Renal pelvis (tissue), 4 donors: ENCODE data around the gene FNIP1. TPM values are rescaled to one million over a fixed set of nuclear protein-coding genes. Genes with fewer than 3 reads are reported as not detected.
"Not testable (repeated sequence)": the region's sequence is repeated elsewhere in the genome, so short reads cannot be mapped to it uniquely, and the experiment has no call there.

Source experiments
- DNase-seq: peaks from one replicate; pipeline ENCODE4 v3.0.0-alpha.2; 2013
- polyA plus RNA-seq, 3 donors: library from polyadenylated mRNA; unstranded; fragments of 120-200 nt; gene quantifications; one replicate each; pipeline ENCODE4 v1.2.1, GENCODE V29; 2013; ENCODE audit not compliant: insufficient read length in 3 of 3

Gene FNIP1
- polyA plus RNA-seq, 3 donors, result 12.8 to 19.0 (median 16.8) TPM

DNA sequence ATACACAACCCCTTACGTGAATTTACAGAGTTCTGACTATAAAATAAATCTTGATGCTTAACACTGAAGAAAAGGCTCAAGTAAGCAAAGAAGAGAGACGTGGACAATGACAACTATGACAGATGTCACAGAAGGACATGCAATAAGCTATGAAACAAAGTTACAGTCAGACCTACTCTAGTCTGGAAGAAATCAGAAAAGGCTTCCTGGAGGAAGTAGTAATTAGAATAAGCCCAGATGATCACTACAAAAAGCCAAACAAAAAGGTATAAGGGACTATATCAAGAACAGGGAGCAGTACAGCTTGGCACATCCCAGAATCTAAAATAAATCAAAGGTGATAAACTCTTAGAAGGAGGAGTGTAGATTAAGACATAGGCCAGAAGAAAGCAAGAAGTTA is 6.3 kb downstream of the FNIP1 start:
- no peak for DNase-seq

DNA sequence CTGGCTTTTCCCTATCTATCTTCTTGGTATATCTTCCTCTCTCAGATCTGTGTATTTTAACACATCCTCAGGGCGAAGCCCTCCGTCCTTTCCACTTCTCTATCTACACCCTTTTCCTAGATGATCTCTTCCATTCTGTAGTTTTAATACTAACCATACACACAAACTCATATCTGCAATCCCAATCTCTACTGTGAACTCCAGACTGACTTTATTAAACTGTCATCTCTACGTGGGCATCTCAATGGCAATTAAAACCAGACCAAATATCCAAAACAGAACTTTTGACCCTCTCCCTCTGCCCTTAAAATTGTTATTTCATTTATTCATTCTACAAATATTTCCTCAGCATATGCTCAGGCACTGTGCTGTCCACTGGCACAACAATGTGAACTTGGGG is 7.1 kb downstream of the FNIP1 start:
- no peak for DNase-seq

DNA sequence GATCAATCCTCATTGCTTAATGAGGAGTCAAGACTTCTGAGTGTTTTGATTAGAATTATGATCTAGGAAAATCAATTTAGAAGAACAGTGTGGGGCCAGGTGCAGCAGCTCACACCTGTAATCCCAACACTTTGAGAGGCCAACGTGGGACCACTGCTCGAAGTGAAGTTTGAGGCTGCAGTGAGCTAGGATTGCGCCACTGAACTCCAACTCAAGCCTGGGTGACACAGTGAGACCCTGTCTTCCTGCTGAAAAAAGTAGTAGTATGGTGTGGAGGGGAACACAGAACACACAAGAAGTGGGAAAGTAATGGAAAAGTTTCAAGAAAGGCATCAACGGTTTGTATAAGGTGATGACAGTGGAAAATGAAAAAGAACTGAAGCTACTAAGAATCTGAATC is 9.1 kb downstream of the FNIP1 start:
- DNase-seq, result no peak

DNA sequence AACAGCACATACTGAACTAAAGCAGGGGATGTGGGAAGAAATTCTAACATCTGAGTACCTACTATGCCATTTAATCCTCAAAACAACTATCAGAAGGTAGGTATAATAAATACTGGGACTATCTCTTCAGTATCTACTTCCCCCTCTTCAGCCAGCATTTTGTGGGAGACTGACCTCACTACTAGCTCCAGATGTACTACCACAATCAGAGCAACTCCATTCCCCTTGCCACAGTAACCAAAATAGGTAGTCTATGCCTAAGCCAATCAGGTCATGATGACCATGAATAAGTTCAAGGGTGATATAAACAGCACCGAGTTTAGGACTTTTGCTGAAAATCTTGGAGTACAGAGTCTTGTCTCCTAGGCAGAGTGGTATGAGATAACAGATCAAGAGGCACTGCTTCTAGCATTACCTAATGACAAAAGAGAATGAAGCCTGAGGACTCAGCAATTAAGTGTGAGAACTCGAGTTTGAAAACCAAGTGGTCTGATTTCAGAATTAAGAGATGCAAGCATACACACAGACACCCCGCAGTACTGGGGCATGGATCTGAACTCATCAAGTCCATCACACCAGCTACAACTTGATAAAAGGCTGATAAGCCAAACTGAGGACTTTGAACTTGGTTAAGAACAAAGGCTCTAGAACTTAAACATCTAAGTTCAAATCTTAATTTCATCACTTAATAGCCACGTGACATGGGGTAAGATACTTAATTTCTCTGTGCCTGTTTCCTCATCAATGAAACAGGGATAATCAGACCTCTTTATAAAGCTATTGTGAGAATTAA is 9.7 kb downstream of the FNIP1 start:
- no peak for DNase-seq

DNA sequence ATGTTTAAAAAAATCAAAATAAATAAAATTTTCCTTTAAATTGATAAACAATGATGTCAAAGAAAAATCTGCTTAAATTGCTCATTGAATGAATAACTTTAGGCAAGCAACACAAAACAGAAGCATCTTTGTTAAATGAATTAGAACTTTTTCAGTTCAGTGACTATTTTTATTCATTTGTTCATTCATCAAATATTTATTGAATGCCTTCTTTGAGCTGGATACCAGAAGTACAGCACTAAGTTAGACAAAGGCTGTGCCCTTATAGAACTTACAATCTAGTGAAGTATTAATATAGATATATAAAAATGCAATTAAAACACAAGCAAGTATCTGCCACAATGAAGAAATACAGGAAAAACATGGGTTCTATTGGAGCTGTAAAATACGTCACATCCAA is 10.8 kb downstream of the FNIP1 start:
- no peak for DNase-seq

DNA sequence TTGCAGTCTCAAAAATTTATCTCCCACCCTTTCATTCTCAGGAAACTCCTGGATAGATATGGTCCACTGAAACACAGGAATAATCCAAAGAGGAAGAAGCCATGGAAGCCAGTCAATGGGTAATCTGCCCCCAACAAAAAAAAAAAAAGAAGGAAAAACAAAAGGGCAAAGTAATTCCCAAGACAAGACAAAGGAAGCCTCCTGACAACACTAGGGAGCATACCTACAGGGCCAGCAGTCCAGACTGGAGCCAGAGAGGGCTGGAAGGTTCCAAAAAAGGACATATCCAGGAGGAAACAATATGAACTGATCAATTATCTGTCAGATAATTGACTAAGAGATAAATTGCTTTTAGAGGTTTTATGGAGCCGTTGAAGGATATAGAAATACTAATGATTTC is 12.9 kb downstream of the FNIP1 start:
- no peak for DNase-seq

DNA sequence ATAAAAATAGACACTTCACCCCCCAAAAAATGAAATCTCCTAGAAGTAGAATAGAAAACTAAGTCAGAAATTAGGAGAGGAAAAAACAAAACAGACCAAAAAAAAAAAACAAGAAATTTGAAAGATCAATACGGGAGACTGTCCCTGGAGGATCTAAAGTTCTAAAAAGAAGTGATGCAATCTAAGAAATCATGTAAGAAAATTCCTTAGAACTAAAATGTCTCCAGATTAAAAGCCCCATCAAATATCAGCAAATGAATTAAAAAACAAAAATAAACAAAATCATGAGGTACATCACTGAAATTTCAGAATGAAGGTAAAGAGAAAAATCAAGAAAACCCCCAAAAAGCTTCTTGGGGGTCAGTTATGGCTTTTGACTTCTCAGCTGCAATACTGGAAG is 13.5 kb downstream of the FNIP1 start:
- DNase-seq, result no peak

DNA sequence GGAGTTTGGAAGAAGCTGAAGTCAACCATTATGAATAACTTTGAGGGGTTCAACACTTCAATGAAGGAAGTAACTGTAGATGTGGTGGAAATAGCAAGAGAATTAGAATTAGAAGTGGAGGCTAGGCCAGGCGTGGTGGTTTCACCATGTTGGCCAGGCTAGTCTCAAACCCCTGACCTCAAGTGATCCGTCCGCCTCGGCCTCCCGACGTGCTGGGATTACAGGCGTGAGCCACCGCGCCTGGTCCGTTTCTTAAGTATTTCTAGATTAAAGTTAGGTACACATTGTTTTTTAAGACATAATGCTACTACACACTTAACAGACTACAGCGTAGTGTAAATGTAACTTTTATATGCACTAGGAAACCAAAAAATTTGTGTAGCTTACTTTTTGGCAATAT is 14.1 kb downstream of the FNIP1 start:
- no peak for DNase-seq

DNA sequence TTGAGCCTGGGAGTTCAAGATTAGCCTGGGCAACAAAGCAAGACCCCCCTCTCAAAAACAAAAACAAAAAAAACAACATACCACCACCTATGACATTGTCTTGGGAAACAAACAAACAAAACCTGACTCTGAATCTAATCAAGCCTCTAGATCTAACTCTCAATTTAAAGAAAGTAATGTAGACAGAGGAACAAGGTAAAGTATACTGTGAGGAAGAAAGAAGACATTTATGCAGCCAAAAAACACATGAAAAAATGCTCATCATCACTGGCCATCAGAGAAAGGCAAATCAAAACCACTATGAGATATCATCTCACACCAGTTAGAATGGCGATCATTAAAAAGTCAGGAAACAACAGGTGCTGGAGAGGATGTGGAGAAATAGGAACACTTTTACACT is 18.7 kb downstream of the FNIP1 start:
- not testable (repeated sequence) for DNase-seq

DNA sequence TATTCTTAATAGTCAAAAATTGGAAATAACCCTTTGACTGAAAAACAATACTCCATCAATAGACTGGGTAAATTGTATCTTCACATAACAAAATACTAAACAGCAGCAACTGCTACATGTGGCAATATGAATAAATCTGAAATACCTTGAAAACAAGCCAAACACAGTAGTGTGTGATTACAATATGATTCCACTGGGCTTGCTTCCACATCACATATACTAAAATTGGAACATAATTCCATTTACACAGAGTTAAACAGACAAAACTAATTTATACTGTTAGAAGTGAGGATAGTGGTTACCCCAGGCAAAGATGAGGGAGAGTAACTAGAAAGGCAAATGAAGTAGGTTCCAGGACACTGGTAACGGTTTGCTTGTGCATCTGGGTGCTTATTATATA is 20.4 kb downstream of the FNIP1 start:
- DNase-seq, result no peak

DNA sequence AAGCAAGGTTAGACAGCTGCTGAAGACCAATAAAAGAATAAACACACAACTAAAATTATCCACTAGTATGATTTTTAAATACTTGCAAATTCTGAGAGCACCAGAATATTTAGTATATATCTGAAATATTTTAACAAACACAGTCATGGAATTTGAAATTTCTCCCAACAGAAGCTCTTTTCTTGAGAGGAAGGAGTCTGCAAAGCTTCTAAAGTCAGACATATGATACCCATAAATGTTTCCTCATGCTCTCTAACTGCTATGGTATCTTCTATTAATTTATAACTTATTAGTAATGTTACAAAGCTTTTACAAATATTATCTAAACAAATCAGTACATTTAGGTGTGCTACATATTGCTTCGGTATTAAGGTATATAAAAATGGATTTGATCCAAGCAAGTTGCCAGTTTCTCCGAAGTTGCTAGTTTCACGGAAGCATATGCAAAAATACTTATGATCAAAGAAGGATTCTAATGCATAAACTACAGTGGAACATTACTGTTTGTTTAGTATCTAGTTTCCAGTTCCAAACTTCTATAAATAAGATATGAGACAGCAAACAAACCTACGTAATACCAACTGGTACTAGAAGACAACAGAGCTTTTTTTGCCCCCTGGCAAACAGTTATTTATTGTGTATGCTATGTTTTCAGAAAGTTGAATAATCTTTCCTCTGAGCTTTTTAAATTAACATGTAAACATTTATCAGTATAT is 22.0 kb downstream of the FNIP1 start:
- DNase-seq, result no peak

DNA sequence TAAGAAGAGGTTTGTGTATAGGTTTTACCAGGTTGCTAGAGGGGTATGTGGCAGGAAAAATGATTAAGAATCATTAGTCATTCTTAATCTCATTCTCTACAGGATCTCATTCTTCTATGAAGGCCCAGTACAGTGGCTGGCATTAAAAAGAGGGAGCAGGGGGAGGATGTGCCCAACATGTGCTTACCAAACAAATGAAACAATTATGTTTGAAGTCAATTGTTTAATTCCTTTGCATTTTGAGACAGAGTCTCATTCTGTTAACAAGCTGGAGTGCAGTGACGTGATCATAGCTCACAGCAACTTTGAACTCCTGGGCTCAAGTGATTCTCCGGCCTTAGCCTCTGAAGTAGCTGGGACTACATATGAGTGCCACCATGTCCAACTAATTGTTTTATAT is 23.0 kb downstream of the FNIP1 start:
- DNase-seq, result no peak

DNA sequence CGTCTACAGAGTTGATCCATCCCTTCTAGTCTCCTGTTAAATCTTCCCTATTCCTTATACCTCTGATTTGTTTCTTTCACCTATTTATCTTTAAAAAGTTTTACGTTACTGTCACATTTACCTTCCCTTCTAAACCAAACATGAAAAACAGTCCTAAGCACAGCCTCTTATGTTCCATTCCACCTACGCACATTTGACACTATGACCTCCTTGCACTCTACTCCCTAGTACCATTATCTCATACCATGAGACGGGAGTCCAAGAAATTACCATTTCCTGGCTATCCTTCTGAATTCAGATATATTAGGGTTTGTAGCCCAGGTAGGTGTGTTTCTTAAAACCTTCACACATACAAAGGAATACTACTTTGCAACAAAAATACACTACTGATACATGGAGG is 25.1 kb downstream of the FNIP1 start:
- no peak for DNase-seq

DNA sequence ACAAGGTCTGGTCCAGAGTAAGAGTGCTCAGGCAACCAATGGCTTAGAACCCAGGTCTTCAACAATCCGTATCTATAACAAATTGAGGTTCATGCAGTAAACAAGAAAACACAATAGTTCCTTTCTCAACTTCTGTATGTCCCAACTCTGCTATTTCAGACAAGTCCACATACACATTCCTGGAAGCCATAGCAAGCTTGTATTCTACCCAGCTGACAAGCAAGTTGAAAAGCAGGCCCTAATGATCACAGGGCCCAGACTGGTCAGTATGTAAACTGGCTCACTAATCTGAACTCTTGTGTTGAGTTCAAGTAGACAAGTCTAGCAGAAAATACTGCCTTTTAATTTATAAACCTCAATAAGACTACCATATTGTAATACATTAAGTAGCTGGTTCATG is 26.9 kb downstream of the FNIP1 start:
- no peak for DNase-seq

DNA sequence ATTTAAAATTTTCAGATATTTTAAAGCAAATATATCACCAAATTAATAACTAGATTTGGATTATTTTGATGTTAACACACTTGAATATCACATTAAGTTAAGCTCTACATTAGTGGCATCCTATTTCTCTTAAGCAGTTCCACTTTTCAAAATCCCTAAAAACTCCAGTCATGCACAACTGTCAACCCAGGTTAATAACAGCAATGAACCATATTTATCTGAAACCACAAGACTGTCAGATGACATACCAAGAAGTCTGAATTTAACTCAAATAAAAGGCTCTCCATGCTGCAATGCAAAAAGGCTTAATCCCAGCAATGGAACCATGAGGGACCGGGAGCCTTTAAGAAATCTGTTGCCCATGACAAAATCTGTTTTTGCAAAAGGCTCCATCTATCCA is 27.5 kb downstream of the FNIP1 start:
- DNase-seq, result no peak

DNA sequence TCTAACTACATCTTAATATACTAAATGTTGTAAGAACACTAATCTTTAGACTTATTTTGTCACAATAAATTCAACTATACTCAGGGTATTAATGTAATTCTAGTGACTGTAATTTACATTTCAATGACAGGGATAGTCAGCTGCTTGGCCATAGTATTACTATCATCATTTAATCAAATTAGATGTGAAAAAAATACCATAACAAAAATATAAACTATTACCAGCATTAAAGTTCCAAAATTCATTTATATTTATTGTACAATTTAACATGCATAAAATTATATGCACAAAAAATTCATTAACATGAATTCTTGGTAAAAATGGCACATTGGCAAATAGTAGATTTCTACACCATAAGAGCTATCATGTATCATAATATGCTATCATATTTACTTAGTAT is 28.9 kb downstream of the FNIP1 start:
- no peak for DNase-seq

DNA sequence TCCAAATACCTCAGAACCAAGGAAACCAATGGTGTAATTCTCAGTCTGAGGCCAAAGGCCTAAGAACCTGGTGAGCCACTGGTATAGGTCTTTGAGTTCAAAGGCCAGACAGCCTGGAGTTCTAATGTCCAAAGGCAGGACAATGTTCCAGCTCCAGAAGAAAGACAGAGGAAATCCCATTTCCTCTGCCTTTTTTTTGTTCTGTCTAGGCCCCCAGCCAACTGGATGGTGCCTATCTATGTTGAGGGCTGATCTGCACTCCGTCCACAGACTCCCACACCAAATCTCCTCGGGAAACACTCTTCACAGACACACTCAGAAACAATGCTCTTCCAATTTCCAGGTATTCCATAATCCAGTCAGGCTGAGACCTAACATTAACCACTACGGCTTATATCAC is 30.1 kb downstream of the FNIP1 start:
- no peak for DNase-seq

DNA sequence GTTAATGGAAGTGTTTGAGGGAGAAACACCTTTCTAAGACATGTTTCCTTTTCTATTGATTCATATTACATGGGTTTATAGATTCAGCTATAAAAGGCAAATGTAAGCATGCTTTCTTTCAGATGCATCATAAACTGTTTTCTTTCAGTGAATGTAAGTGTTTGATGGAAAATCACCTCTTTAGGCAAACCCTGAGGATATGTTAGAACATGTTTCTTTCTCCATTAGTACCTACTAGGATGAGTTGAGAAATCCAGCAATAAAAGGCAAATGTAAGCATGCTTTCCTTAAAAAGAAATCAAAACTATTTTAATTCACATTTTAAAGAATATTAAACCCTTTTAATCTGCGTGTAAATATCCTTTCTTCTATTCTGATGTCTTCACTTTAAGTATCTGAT is 31.6 kb downstream of the FNIP1 start:
- DNase-seq, result no peak

DNA sequence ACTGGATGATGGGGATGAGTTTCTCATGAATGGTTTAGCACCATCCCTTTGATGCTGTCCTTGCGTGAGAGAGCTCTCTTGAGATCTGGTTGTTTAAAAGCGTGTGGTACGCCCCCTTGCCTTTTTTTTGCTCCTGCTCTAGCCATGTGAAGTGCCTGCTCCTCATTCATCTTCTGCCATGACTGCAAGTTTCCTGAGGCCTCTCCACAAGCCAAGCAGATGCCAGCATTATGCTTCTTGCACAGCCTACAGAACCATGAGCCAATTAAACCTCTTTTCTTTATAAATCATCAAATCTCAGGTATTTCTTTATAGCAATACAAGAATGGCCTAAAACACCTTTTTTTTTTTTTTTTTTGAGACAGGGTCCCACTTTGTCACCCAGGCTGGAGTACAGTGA is 32.8 kb downstream of the FNIP1 start:
- DNase-seq, result no peak

DNA sequence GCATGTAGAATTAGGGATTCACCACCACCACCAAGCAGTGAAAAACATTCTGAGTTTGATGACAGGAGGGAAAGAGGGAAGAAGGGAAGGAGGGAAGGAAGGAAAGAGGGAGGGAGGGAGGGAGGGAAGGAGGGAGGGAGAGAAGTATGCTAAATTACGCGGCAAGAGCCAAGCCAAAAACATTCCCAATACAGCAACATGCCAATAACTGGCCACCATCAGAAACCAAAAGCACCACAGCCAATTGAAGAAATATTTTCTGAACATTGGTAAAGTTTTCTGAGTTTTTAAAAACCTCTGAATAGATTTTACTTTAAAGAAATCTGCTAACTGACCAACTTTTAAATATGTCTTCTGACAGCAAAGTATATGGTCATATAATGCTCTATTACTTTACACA is 36.0 kb downstream of the FNIP1 start:
- no peak for DNase-seq

DNA sequence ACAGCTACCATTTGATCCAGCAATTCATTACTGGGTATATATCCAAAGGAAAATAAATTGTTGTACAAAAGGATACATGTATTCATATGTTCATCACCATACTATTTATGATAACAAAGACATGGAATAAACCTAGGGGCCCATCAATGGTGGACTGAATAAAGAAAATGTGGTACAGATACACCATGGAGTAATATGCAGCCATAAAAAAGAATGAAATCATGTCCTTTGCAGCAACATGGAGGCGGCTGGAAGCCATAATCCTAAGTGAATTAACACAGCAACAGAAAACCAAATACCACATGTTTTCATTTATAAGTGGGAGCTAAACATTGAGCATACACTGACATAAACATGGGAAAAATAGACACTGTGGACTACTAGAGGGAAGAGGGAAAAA is 37.1 kb downstream of the FNIP1 start:
- no peak for DNase-seq

DNA sequence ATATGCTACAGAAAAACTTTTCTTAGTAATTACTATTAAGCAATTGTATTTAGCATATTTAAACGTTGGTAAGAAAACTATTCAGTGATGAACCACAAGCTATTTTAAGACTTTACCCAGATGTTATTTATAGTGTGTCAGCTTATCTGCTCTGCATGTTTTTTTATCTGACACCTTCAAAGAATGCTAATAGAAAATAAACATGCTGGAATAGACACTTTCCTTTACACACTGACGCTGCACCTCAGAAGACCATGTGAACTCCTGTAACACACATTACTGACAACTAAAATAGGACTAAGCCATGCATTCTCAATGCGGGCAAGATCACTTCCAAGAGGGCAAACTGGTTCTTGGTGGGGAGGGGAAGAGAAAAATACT is 38.3 kb downstream of the FNIP1 start:
- no peak for DNase-seq

DNA sequence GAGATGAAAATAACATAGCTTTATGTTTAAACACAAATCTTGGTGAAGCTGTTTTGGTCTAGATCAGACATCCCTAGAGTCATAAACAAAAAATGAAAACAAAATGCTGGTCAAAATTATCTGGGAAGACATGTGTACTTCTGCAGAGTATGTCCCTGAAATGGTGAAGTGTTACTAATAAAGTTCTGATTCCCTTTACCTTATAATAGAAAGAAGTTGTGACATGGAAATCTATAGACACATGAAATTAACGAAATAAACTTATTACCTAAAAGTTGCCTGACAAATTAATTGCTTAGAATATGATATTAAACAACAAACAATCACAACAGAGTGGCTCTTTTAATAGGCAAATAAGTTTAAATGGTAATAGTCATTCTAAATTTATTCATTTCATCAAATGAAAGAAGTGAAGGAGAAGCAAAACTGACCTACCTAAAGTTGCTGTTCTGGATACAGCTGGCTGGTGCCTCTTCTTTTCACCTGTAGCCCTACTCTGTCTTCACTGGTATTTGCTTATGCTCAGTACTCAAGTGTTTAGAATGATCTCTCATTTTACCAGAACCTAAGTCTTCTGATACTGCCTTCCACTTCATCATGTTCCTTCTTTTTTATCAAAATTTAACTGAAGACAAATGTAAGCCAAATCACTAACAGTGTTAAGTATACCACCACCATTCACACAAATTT is 38.8 kb downstream of the FNIP1 start:
- DNase-seq, result no peak
